GM12878 (cell line): Measurements from ENCODE around the gene UBE2G2. TPM values are rescaled to one million over a fixed set of nuclear protein-coding genes. Genes with fewer than 3 reads are reported as not detected.

Experiments
- ATAC-seq: fragments of 200-7000 bp; cut with Tn5 transposase; 3 replicates; pipeline ENCODE4 v1.9.1; 2020; ENCODE audit warnings: mild to moderate bottlenecking, moderate library complexity
- BruUV-seq: library from RNA; stranded (reverse); fragments of 400-500 nt; replicated peaks from 2 replicates; lab custom pipeline; 2021; lab: Mats Ljungman, UMichigan
- CTCF ChIA-PET: fragments of 300-600 bp; sonication (Branson Sonifier 250); formaldehyde crosslinking; extraction: SDS; loops from one replicate; lab custom pipeline; 2021; ENCODE audit warnings: inconsistent platforms; lab: Yijun Ruan, JAX
- POLR2A ChIA-PET: fragments of 350-600 bp; formaldehyde crosslinking; extraction: SDS; loops from one replicate; lab custom pipeline; 2021; ENCODE audit warnings: inconsistent platforms; lab: Charles Lee
- RAD21 ChIA-PET: fragments of 300-600 bp; sonication (Branson Sonifier 250); formaldehyde crosslinking; loops from one replicate; lab custom pipeline; 2023; ENCODE audit warnings: antibody characterized with exemption; ENCODE audit not compliant: unreplicated experiment; lab: Charles Lee
- SMC1A ChIA-PET: fragments of 300-600 bp; sonication (Branson Sonifier 250); formaldehyde crosslinking; loops from one replicate; lab custom pipeline; 2023; ENCODE audit not compliant: unreplicated experiment, uncharacterized antibody; lab: Charles Lee
- DNase-seq: peaks from one replicate; pipeline ENCODE4 v3.0.0-alpha.2; 2011; ENCODE audit warnings: low read depth, low spot score
- FAIRE-seq: peaks from 3 replicates; lab custom pipeline; 2011; peaks lifted over from hg19 to GRCh38; lab: Jason Lieb, UNC
- H2AFZ ChIP-seq: 2 replicates; pipeline ENCODE4 v1.6.0; 2011; ENCODE audit warnings: low read depth, low read length, control low read depth; ENCODE audit not compliant: control insufficient read depth
- H3K27ac ChIP-seq: 2 replicates; pipeline ENCODE4 v1.5.1; 2011; ENCODE audit warnings: control low read depth; ENCODE audit not compliant: control insufficient read depth, insufficient read depth
- H3K27me3 ChIP-seq, 2 experiments: replicated peaks in 1 of 2; 2 replicates each; pipeline versions ENCODE4 v1.6.0 to v1.6.1; 2011; ENCODE audit warnings: low read length in 1 of 2; ENCODE audit not compliant: control insufficient read depth in 2 of 2, insufficient read depth in 2 of 2
- H3K36me3 ChIP-seq, 2 experiments: 2 replicates each; pipeline ENCODE4 v1.5.1; 2011; ENCODE audit warnings: low read length in 1 of 2; ENCODE audit not compliant: control insufficient read depth in 2 of 2, insufficient read depth in 2 of 2
- H3K4me1 ChIP-seq: 2 replicates; pipeline ENCODE4 v1.6.1; 2011; ENCODE audit warnings: mild to moderate bottlenecking, low read length, moderate library complexity, mixed read lengths; ENCODE audit not compliant: control insufficient read depth, insufficient read depth
- H3K4me2 ChIP-seq: 2 replicates; pipeline ENCODE4 v1.6.0; 2011; ENCODE audit warnings: control low read depth; ENCODE audit not compliant: control insufficient read depth, insufficient read depth
- H3K4me3 ChIP-seq: fragments of 200-600 bp; sonication (generic); 2 replicates; pipeline ENCODE4 v1.5.1; 2016
- H3K79me2 ChIP-seq: 2 replicates; pipeline ENCODE4 v1.6.0; 2011; ENCODE audit warnings: low read length; ENCODE audit not compliant: control insufficient read depth, insufficient read depth
- H3K9ac ChIP-seq: 2 replicates; pipeline ENCODE4 v1.8.0; 2011; ENCODE audit warnings: low read length, control low read depth, mixed read lengths; ENCODE audit not compliant: control insufficient read depth, insufficient read depth
- H3K9me3 ChIP-seq: replicated peaks from 3 replicates; pipeline ENCODE4 v1.5.1; 2011; ENCODE audit warnings: mild to moderate bottlenecking, low read length; ENCODE audit not compliant: control insufficient read depth, insufficient read depth
- H4K20me1 ChIP-seq: 2 replicates; pipeline ENCODE4 v1.6.0; 2011; ENCODE audit not compliant: control insufficient read depth, insufficient read depth
- ASH2L ChIP-seq: fragments of 300-600, 200-600 bp; sonication (generic); IDR thresholded peaks from 2 replicates; pipeline ENCODE4 v1.6.1; 2017; ENCODE audit warnings: low read depth, mild to moderate bottlenecking, borderline replicate concordance
- CBX5 ChIP-seq: sonication (generic); IDR thresholded peaks from 2 replicates; pipeline ENCODE4 v1.6.1; 2016; ENCODE audit warnings: low read depth, moderate library complexity, mild to moderate bottlenecking, inconsistent platforms
- E4F1 ChIP-seq: fragments of 450-650 bp; IDR thresholded peaks from 2 replicates; pipeline ENCODE4 v1.6.1; 2018; ENCODE audit warnings: borderline replicate concordance, mild to moderate bottlenecking; ENCODE audit not compliant: partially characterized antibody
- HDAC6 ChIP-seq: fragments of 200-600 bp; sonication (generic); IDR thresholded peaks from one replicate; pipeline ENCODE4 v1.8.0; 2017; ENCODE audit warnings: antibody characterized with exemption; ENCODE audit not compliant: unreplicated experiment
- RB1 ChIP-seq: fragments of 450-650 bp; formaldehyde crosslinking; IDR thresholded peaks from 2 replicates; pipeline ENCODE4 v1.6.1; 2017; ENCODE audit warnings: mild to moderate bottlenecking, borderline replicate concordance
- SIN3A ChIP-seq: IDR thresholded peaks from 2 replicates; pipeline ENCODE4 v1.6.1; 2012; ENCODE audit warnings: low read depth, low read length, improper control_type of control experiment
- TCF3 ChIP-seq: IDR thresholded peaks from 2 replicates; pipeline ENCODE4 v1.6.1; 2012; ENCODE audit warnings: low read depth, mild to moderate bottlenecking, low read length, borderline replicate concordance; ENCODE audit not compliant: insufficient read depth
- YY1 ChIP-seq: IDR thresholded peaks from 2 replicates; pipeline ENCODE4 v1.6.1; 2011; ENCODE audit warnings: low read depth, mild to moderate bottlenecking, low read length
- WGBS: methylation state at CpG from one replicate; pipeline ENCODE4 v1.1.6; 2016; ENCODE audit warnings: low lambda C conversion rate; ENCODE audit not compliant: insufficient replicate concordance, insufficient coverage; ENCODE audit errors: missing lambda C conversion rate; 5-methylcytosine and 5-hydroxymethylcytosine counted together
- in situ Hi-C: fragments of 300-500 bp; cut with MboI; formaldehyde crosslinking; loops from 9 replicates; pipeline ENCODE4 v1.14.3; 2018; ENCODE audit warnings: mixed read lengths
- intact Hi-C: fragments of 100-400 bp; cut with micrococcal nuclease; formaldehyde crosslinking; loops from one replicate; pipeline ENCODE4 v1.14.2; 2022; ENCODE audit not compliant: unreplicated experiment
- polyA plus RNA-seq, 11 experiments: library from polyadenylated mRNA; depleted of rRNA in 4 of 11; unstranded in 6 of 11; stranded (reverse) in 5 of 11; fragments of >200 nt; fragmentation: Nextera tagmentation in 4 of 11; fragmentation: Illumina TruSeq in 1 of 11; extraction: Ambion mirVana in 4 of 11; extraction: Trizol in 1 of 11; gene quantifications; 1 replicate in 1 of 11; 2 replicates in 10 of 11; pipeline versions ENCODE4 v1.2.1 to v1.2.3, GENCODE V29; 2011 to 2016; ENCODE audit warnings: inconsistent platforms in 2 of 11, missing spikeins in 2 of 11, low read depth in 1 of 11
- total RNA-seq, 4 experiments: library from RNA; depleted of rRNA in 3 of 4; stranded (reverse); fragments of >200 nt in 3 of 4; fragmentation: Illumina TruSeq in 1 of 4; extraction: Trizol in 1 of 4; gene quantifications; 2 replicates each; pipeline versions ENCODE4 v1.2.1 to v1.2.3, GENCODE V29; 2013 to 2021
- TF ChIP-seq, protein P1 (sequence below): fragments of 450-650 bp; formaldehyde crosslinking; IDR thresholded peaks from 2 replicates; pipeline ENCODE4 v1.4.0; 2020; ENCODE audit warnings: mild to moderate bottlenecking, moderate library complexity
- TF ChIP-seq, protein P2 (sequence below): fragments of 450-650 bp; IDR thresholded peaks from 2 replicates; pipeline ENCODE4 v1.6.1; 2017; ENCODE audit warnings: low read depth, mild to moderate bottlenecking, moderate library complexity

UBE2G2 gene
- total and polyA plus RNA-seq, 10 of the 15 experiments (the other 5 are each of a cell fraction or from before 2014, with no cell fraction given) = 27.0 to 139 (median 75.9) TPM

DNA sequence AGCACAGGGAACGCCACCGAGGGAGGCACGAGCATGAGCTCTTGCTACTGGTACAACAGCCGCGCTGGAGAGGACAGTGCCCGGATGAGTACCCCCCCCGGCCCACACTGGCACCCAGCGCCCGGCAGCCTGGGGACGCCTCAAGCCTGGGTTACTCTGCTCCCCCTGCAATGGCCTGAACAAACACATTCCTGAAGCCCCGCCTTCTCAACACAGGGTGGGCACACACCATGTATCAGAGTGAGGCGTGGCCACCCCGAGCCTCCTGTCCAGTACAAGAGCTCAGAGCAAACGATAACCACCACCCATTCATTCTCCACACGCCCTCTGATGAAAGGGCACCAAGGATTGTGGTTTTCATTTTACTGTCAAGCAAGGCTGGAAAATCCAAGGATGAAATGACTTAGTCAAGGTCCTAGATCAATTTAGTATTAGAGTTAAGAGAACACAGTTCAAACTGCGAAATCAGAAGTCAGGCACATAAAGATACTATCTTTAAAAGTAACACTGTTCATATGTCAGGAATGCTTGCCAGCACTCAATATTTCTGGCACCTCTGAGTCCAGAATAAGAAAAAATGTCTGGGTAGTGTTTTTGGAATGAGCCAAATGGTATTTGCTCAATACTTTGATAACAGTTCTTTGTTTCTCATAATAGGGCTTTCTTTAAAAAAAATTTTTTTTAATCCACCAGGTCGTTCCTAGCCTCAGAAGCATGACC, 22.0 kb downstream of the UBE2G2 start (continued):
- no peak for TF ChIP-seq TCF3
- TF ChIP-seq ASH2L = no peak
- no peak for TF ChIP-seq E4F1
- TF ChIP-seq SIN3A = no peak
- TF ChIP-seq, all 136 proteins: peak for 0

GRCh38 chr21:44778983-44779382, 22.6 kb downstream of the UBE2G2 start:
- in situ Hi-C loops = no loop called here

More at GRCh38 chr21:44778983-44779382, 22.6 kb downstream of the UBE2G2 start:
- BruUV-seq = no TSS peak
- intact Hi-C loops = no loop called here
- no peak overlapping the region for H2AFZ ChIP-seq
- H4K20me1 ChIP-seq = no peaks in the 10 kb centered on the region; the same call in none of the 2 replicates
- TF ChIP-seq CBX5 (no peak), HDAC6 (no peak), RB1 (no peak), YY1 (no peak), E4F1 (no peak)
- TF ChIP-seq, protein P1, sequence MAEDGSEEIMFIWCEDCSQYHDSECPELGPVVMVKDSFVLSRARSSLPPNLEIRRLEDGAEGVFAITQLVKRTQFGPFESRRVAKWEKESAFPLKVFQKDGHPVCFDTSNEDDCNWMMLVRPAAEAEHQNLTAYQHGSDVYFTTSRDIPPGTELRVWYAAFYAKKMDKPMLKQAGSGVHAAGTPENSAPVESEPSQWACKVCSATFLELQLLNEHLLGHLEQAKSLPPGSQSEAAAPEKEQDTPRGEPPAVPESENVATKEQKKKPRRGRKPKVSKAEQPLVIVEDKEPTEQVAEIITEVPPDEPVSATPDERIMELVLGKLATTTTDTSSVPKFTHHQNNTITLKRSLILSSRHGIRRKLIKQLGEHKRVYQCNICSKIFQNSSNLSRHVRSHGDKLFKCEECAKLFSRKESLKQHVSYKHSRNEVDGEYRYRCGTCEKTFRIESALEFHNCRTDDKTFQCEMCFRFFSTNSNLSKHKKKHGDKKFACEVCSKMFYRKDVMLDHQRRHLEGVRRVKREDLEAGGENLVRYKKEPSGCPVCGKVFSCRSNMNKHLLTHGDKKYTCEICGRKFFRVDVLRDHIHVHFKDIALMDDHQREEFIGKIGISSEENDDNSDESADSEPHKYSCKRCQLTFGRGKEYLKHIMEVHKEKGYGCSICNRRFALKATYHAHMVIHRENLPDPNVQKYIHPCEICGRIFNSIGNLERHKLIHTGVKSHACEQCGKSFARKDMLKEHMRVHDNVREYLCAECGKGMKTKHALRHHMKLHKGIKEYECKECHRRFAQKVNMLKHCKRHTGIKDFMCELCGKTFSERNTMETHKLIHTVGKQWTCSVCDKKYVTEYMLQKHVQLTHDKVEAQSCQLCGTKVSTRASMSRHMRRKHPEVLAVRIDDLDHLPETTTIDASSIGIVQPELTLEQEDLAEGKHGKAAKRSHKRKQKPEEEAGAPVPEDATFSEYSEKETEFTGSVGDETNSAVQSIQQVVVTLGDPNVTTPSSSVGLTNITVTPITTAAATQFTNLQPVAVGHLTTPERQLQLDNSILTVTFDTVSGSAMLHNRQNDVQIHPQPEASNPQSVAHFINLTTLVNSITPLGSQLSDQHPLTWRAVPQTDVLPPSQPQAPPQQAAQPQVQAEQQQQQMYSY = no peak
- TF ChIP-seq, protein P2, sequence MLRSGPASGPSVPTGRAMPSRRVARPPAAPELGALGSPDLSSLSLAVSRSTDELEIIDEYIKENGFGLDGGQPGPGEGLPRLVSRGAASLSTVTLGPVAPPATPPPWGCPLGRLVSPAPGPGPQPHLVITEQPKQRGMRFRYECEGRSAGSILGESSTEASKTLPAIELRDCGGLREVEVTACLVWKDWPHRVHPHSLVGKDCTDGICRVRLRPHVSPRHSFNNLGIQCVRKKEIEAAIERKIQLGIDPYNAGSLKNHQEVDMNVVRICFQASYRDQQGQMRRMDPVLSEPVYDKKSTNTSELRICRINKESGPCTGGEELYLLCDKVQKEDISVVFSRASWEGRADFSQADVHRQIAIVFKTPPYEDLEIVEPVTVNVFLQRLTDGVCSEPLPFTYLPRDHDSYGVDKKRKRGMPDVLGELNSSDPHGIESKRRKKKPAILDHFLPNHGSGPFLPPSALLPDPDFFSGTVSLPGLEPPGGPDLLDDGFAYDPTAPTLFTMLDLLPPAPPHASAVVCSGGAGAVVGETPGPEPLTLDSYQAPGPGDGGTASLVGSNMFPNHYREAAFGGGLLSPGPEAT = no peak
- no peaks in the 10 kb centered on the region for H3K9me3 ChIP-seq
- H3K9ac ChIP-seq = no peak overlapping the region
- ChIA-PET SMC1A (no interaction called here), CTCF (interaction anchor here (0.9 kb wide), 1 partner anchor 14 kb away, joined by 3 read pairs; no protein-coding TSS in a partner anchor), RAD21 (no interaction called here), POLR2A (no interaction called here)
- H3K36me3 ChIP-seq = peaks cover 12 to 25% of the 10 kb centered on the region in 2 experiments
- no peak for ATAC-seq
- FAIRE-seq = no peak
- no peaks in the 10 kb centered on the region for H3K27me3 ChIP-seq
- H3K4me1 ChIP-seq = no peaks in the 10 kb centered on the region
- H3K27ac ChIP-seq = no peak overlapping the region
- no peak overlapping the region for H3K4me3 ChIP-seq
- H3K79me2 ChIP-seq = peaks cover 2% of the 10 kb centered on the region; the same call in 1 of the 2 replicates
- WGBS = 98% methylated on average over 6 of the region's 6 CpGs
- DNase-seq = no peak
- no peak overlapping the region for H3K4me2 ChIP-seq
